Activated naive CD4-positive, alpha-beta T cell treated with anti-CD3 and anti-CD28 coated beads, Interleukin-2, amount 50 U/mL, for 72 hours (primary cell): ENCODE data around the gene CPEB1. TPM values are rescaled to one million over a fixed set of nuclear protein-coding genes. Genes with fewer than 3 reads are reported as not detected.

ENCODE experiments used
- ATAC-seq, 2 donors: fragments of 150-1000 bp; cut with Tn5 transposase; 2 replicates each; pipeline ENCODE4 v1.10.0; 2021; ENCODE audit warnings: mild to moderate bottlenecking in 2 of 2, moderate library complexity in 2 of 2
- DNase-seq, 2 donors: peaks; one replicate each; pipeline ENCODE4 v3.0.0; 2021 to 2022; ENCODE audit warnings: low spot score in 2 of 2
- H3K27ac Mint-ChIP-seq, 2 donors: one replicate each; pipeline ENCODE4 v1.8.0; 2022; ENCODE audit warnings: mild to moderate bottlenecking in 2 of 2, mixed read lengths in 2 of 2
- H3K36me3 Mint-ChIP-seq, 2 donors: one replicate each; pipeline ENCODE4 v1.8.0; 2022; ENCODE audit warnings: mixed read lengths in 2 of 2
- H3K9me3 Mint-ChIP-seq, 2 donors: one replicate each; pipeline ENCODE4 v1.8.0; 2022; ENCODE audit warnings: mixed read lengths in 2 of 2
- total RNA-seq, 2 donors: library from RNA; stranded (reverse); gene quantifications; one replicate each; pipeline ENCODE4 v1.2.3, GENCODE V29; 2022

CPEB1 gene
- total RNA-seq, 2 donors from 2014 or later = not detected

DNA sequence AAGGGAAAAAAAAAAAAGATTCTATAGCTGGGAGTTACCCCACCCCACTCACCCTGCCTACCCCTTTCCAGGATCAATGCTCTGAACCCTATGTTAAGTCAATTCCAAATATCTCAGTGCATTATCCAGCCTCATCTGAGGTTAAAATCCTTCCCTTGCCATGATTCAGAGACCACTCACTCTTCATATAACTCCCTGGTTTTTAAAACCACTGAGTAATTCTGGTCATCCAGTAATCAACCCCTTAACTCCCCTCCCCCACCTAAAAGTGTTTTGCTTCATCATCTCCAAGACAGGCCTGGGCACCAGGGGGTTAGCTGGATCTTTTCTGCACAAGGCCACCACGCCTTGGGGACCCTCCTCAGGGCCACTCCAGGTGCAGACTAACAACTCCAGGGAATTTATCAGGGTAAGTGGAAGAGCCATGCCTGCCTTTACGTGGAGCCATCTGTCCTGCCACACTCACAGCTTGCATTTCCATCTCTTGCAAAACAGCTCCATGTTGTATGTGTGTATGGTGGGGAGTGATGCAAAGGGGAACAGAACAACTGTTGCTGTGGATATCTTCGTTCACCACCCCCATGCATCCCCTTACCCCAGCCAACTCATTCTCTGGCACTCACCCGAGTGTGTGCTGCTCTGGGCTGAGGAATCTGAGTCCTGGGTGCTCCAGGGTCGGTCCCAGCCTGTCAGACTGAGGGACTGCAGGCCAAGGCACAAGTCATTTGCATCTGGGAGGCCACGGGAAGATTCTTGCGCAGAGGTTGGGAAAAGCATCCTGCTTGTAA is 76.2 kb downstream of the CPEB1 start:
- H3K36me3 Mint-ChIP-seq = no peaks in the 10 kb centered on the region
- DNase-seq = no peak
- ATAC-seq = no peak

DNA sequence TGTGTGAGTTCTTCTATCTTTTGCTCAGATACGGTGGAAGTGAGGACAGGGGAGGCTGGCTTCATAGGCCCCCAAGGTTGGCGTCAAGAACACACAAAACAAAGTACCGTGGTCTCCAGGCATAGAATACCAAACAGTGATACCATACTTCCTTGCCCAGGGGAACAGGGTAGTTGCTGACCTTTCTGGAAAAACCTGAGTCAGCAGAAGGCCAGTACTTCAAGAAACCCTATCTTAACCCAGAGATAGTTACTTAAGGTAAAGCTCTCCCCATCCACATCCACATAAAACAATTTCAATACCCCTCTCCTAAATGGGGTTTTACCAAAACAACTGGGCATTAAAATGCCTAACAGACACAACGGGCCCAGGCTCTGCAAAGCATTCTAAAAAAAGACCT is 77.3 kb downstream of the CPEB1 start:
- Mint-ChIP-seq H3K27ac (no peak overlapping the region), H3K9me3 (no peaks in the 10 kb centered on the region), H3K36me3 (no peaks in the 10 kb centered on the region)
- DNase-seq (no peak), ATAC-seq (no peak)

More for the DNA sequence above, 76.2 kb downstream of the CPEB1 start:
- Mint-ChIP-seq H3K9me3 (no peaks in the 10 kb centered on the region), H3K27ac (no peak overlapping the region)

DNA sequence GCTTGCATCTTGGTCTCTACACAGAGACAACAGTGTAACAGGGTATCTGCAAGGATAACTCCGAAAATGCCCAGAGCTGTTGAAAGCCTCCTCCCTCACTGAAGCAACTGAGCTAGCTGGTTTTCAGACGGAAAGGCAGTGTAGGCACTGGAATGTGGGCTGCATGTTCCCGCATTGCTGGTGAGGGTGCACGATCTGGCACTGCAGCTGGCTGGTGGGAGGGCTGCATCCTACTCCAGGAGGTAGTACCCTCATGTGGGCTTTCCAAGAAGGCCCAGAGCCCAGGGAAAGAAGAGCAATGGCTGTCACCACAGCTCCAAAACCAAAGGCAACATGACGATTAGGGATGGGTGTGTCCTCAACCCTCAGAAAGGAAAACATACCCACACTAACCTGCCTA is 78.2 kb downstream of the CPEB1 start:
- no peak overlapping the region for H3K27ac Mint-ChIP-seq
- DNase-seq = no peak
- no peaks in the 10 kb centered on the region for H3K36me3 Mint-ChIP-seq
- ATAC-seq = no peak
- H3K9me3 Mint-ChIP-seq = no peaks in the 10 kb centered on the region

- Mint-ChIP-seq H3K36me3 (no peaks in the 10 kb centered on the region), H3K9me3 (no peaks in the 10 kb centered on the region), H3K27ac (no peak overlapping the region)
- ATAC-seq = no peak
- DNase-seq = no peak
Measured at GRCh38 chr15:82567661-82568060, 79.5 kb downstream of the CPEB1 start.

GRCh38 chr15:82566690-82567089 is 80.5 kb downstream of the CPEB1 start:
- ATAC-seq (no peak), DNase-seq (no peak)
- H3K9me3 Mint-ChIP-seq = no peaks in the 10 kb centered on the region
- H3K36me3 Mint-ChIP-seq = no peaks in the 10 kb centered on the region
- H3K27ac Mint-ChIP-seq = no peak overlapping the region

- DNase-seq = no peak
- Mint-ChIP-seq H3K27ac (no peak overlapping the region), H3K9me3 (no peaks in the 10 kb centered on the region), H3K36me3 (no peaks in the 10 kb centered on the region)
- ATAC-seq = no peak
Measured at GRCh38 chr15:82558502-82558901, 88.7 kb downstream of the CPEB1 start.

- ATAC-seq = no peak
Measured at GRCh38 chr15:82556315-82557035, 90.7 kb downstream of the CPEB1 start.

DNA sequence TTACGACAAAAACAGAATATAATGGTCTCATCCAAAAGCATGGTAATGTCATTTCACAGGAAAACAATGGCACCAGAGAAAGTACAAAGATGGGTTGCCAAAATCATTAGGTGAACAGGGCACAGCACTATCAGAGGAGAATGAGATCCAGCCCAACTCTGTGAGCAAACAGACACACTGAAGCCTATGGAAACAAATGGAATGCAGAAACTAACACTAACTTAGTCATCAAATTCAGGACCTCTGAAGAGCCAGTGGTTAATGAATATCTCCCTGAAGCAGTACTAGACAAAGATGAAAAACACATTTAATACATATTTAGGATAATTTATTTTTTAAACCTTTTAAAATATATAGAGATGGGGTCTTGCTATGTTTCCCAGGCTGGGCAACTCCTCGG is 92.3 kb downstream of the CPEB1 start:
- DNase-seq (no peak), ATAC-seq (no peak)
- Mint-ChIP-seq H3K36me3 (no peaks in the 10 kb centered on the region), H3K9me3 (no peaks in the 10 kb centered on the region), H3K27ac (no peak overlapping the region)

More at GRCh38 chr15:82556315-82557035, 90.7 kb downstream of the CPEB1 start:
- no peaks in the 10 kb centered on the region for H3K36me3 Mint-ChIP-seq
- no peaks in the 10 kb centered on the region for H3K9me3 Mint-ChIP-seq
- H3K27ac Mint-ChIP-seq = no peak overlapping the region
- DNase-seq = no peak

- Mint-ChIP-seq H3K9me3 (no peaks in the 10 kb centered on the region), H3K27ac (no peak overlapping the region), H3K36me3 (no peaks in the 10 kb centered on the region)
- no peak for ATAC-seq
- no peak for DNase-seq
Measured at GRCh38 chr15:82554351-82554750, 92.8 kb downstream of the CPEB1 start.

GRCh38 chr15:82553846-82554245 is 93.3 kb downstream of the CPEB1 start:
- Mint-ChIP-seq H3K27ac (no peak overlapping the region), H3K36me3 (no peaks in the 10 kb centered on the region), H3K9me3 (no peaks in the 10 kb centered on the region)
- DNase-seq (no peak), ATAC-seq (no peak)

GRCh38 chr15:82552861-82553260 is 94.3 kb downstream of the CPEB1 start:
- no peak overlapping the region for H3K27ac Mint-ChIP-seq
- ATAC-seq = no peak

DNA sequence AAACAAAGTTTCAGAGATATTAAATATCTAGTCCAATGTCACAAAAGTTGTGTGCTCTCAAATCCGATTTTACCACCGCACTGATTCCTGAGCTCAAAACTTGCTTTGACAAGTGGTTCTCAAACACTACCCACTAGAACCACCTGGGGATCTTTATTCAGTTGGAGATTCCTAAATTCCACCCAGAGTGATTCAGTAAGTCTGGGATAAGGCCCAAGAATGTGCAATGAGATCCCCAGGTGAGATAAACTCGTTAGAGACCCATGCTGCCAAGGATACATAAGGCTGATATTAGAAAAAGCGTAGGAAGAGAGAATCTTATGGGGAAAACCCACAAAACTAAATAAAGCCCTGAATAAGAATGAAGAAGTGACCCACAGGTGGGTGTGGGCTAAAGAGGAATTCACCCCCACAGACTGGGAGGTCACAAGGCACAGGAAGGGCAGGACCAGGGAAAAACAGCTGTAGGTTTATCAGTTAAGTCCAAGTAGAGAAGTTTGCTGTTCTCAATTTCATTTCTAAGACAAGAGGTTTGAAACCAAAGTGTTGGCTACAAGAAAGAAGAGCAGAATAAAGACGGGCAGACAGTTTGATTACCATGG is 95.4 kb downstream of the CPEB1 start:
- Mint-ChIP-seq H3K36me3 (no peaks in the 10 kb centered on the region), H3K9me3 (no peaks in the 10 kb centered on the region), H3K27ac (no peak overlapping the region)
- ATAC-seq = no peak
- DNase-seq = no peak

More at GRCh38 chr15:82552861-82553260, 94.3 kb downstream of the CPEB1 start:
- no peak for DNase-seq
- Mint-ChIP-seq H3K36me3 (no peaks in the 10 kb centered on the region), H3K9me3 (no peaks in the 10 kb centered on the region)

GRCh38 chr15:82549199-82549665 is 97.9 kb downstream of the CPEB1 start:
- Mint-ChIP-seq H3K27ac (no peak overlapping the region), H3K36me3 (no peaks in the 10 kb centered on the region), H3K9me3 (no peaks in the 10 kb centered on the region)
- DNase-seq = no peak
- no peak for ATAC-seq

GRCh38 chr15:82548700-82549099 is 98.5 kb downstream of the CPEB1 start:
- no peak for DNase-seq
- H3K36me3 Mint-ChIP-seq = no peaks in the 10 kb centered on the region
- peak; percentile 68 to 91 for ATAC-seq
- no peaks in the 10 kb centered on the region for H3K9me3 Mint-ChIP-seq
- H3K27ac Mint-ChIP-seq = no peak overlapping the region

GRCh38 chr15:82545478-82545877 is 101.7 kb downstream of the CPEB1 start:
- H3K36me3 Mint-ChIP-seq = peaks cover 8 to 9% of the 10 kb centered on the region in 2 donors
- DNase-seq (no peak), ATAC-seq (no peak)
- H3K9me3 Mint-ChIP-seq = no peaks in the 10 kb centered on the region
- H3K27ac Mint-ChIP-seq = no peak overlapping the region

DNA sequence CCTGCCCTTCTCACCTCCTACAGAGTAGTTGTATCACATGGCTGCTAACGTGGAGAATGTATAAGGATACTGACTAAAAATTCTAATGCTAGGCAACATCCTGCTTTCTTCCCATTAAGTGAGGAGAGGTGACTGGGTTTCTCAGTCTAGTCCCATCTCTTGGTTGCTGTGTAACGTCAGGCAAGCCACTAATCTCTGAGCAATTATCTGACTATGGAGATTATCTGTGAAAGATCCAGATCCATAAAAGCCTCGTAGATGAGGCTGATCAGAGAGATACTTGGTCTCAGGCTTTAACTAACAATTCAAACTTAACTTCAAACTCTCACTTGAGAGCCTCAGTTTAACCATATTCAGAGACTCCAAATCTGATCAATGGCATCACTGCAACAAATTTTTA is 102.2 kb downstream of the CPEB1 start:
- Mint-ChIP-seq H3K36me3 (peaks cover 10 to 12% of the 10 kb centered on the region in 2 donors), H3K27ac (no peak overlapping the region), H3K9me3 (no peaks in the 10 kb centered on the region)
- DNase-seq (no peak), ATAC-seq (no peak)

GRCh38 chr15:82544431-82544830 is 102.7 kb downstream of the CPEB1 start:
- Mint-ChIP-seq H3K36me3 (peaks cover 16 to 18% of the 10 kb centered on the region in 2 donors), H3K9me3 (no peaks in the 10 kb centered on the region), H3K27ac (no peak overlapping the region)
- ATAC-seq (no peak), DNase-seq (no peak)
